IPS-11a (cell line): ENCODE results near the gene FOXR1.
A peak's percentile ranks its signal among the peaks of the same experiment; 100 is the strongest.

ENCODE experiments used
- H3K4me3 ChIP-seq: one replicate; pipeline ENCODE4 v1.5.1; 2013; ENCODE audit warnings: low read depth, low read length, control low read depth

The FOXR1 gene

DNA sequence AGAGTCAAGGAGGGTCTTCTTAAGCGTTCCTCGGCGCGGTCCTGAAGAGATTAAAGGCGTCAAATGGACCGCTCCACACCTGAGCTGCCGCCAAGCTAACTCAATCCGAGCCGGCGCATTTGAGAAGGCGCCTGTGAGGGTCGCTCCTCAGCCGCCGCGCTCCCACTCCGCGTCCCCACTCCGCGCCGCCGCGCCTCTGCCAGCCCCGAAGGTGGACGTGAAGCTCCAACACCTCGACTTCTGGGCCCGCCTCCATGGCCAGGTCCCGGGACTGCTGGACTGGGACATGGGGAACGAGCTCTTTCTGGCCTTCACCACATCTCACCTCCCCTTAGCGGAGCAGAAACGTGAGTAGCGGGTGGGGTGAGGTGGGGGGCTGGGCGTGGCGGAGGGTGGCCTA lies at the start of gene FOXR1:
Gene FOXR1, plus strand, starts transcription at position 116 of the 400 bp plus-strand sequence. Its CDS starts 171 bp downstream, at position 287.
- no peak within 1 kb of the TSS for H3K4me3 ChIP-seq

DNA sequence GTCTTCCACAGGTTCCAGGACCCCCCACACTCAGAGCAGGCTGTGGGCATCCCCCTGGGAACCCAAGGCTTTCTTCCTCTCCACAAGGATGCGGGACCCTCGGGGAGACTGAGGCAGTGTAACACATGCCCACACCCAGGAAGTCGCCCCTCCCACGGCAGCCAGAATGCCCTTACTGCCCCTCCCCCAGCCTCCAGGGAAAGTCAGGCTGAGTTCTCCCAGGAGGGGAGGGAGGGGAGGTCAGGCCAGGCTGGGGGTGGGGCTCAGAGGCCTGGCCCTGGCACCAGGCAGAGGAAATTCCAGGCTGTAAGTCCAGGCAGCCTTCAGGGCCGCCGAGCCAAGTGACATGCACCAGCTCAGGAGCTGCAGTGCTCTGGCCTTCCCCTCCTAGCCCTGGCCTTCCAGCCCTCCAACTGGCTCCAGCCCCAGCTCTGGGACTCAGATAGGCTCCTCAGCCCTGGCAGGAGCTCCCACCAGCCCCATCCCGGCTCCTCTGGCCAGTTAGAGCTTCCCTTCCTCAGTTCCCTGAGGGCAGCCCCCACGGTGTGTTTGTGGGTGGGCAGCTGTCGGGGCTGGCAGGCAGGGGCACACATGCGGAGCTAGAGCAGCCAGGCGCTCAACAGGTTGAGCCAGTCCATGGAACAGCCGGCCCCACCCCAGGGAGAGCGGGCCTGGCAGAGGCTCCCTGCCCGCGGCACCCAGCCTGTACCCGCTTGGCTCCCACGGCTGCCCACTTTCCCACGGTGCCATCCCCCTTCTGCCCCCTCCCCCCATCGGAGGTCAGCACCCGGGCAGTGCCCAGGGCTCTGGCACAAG lies 49.4 kb upstream of the FOXR1 start:
- H3K4me3 ChIP-seq, result no peak overlapping the region

GRCh38 chr11:118922745-118923627 lies 48.6 kb upstream of the FOXR1 start:
- H3K4me3 ChIP-seq, result peak overlapping the region; percentile 94

DNA sequence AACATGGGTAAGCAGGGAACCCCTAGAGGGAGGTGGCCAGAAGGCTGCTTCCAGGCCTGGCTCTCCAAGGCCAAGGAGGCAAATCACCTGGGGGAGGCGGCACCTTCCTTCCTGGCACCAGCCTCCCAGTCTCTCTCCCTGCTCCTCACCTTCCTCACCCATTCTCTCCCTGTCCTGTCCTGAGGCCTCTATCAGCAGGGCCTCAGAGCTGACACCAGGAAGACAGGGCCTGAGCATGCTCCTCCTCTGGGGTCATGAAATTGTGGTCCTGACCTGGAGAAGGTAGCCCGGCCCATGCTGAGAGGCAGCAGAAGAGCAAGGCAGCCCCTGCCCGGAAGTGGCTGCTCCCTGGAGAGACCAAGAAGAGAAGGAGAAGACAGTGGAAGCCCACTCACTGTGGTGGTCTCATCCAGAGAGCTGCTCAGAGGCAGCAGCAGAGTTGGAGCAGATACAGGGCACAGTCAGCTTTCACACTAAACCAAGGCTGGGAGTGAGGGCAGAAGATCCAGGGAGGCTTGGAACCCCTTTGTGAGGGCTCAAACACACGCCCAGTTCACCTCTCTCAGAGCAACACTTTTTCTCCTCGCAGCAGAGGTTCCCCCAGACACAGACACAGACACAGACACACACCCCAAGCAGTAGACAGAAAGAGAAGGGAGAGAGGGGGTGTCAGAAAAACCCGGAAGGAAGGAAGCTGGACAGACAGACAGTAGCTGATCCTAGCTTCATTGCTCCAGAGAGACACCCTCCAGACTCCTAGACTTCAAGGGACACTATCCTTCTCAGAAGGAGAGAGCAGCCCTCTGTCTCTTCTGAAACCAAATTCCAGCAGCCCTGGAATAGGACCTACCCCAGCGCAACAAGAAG lies 47.6 kb upstream of the FOXR1 start:
- H3K4me3 ChIP-seq, result peak overlapping the region; percentile 94

GRCh38 chr11:118924591-118925585 lies 46.7 kb upstream of the FOXR1 start:
- H3K4me3 ChIP-seq, result peak overlapping the region; percentile 94

DNA sequence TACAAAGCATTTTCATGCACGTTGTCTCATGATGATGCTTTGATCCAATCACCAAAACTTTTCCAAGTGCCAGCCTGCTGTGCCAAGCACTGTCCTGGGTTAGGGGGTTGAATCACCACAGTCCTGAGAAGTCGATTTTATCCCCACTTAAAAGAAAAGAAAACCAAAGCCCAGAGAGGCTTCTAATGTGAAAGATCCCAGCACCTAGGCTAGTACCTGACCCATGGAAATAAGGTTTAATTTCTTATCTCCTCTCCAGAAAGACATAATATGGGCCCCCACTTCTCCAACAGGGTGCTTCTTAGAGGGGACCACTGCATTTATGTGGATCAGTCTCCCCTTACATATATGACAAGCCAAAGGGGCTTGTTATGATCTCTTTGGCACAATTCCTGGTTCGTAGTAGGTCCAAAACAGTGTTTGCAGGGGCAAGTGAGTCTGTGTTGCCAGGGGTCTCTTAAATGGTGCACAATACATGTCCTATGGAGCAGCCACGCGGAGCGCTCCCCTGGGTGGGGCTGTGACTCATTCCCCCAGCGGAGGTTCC lies 43.9 kb upstream of the FOXR1 start:
- no peak overlapping the region for H3K4me3 ChIP-seq

DNA sequence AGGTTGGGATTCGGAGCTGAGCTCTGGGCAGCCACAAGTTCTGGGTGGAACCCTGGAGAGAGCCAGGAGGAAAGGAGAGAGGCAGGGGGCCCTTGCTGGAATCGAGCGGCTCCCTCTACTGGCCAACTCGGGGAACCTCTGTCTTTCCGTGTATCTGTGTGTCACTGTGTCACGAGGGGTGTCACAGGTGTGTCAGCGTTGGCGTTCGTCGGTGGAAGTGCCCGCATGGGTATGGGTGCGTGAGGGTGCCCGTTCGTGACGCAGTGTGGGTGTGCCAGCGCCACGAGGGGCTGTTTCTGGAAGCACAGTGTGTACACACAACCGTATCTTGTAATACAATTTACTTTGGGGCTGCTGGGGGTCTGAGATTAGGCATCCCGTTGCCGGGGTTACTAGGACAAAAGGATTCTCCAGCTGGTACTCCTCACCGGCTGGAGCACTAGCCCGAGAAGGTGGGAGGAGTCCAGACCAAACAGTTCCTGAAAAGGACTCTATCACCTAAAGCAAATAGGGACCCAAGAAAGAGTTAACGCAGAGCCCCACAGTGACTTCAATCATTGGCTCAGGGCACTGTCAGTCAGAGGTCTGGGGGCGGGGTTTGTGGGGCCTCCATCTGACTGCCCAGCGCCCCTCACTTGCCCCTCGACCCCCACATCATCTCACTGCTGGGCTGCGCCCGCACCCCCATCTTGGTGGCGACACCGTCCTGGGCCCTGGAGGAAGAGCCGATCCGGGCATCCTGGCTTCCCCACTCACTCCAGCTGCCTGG lies 43.3 kb upstream of the FOXR1 start:
- H3K4me3 ChIP-seq, result peak overlapping the region; percentile 78

GRCh38 chr11:118928870-118929500 lies 42.6 kb upstream of the FOXR1 start:
- peak overlapping the region; percentile 78 for H3K4me3 ChIP-seq

DNA sequence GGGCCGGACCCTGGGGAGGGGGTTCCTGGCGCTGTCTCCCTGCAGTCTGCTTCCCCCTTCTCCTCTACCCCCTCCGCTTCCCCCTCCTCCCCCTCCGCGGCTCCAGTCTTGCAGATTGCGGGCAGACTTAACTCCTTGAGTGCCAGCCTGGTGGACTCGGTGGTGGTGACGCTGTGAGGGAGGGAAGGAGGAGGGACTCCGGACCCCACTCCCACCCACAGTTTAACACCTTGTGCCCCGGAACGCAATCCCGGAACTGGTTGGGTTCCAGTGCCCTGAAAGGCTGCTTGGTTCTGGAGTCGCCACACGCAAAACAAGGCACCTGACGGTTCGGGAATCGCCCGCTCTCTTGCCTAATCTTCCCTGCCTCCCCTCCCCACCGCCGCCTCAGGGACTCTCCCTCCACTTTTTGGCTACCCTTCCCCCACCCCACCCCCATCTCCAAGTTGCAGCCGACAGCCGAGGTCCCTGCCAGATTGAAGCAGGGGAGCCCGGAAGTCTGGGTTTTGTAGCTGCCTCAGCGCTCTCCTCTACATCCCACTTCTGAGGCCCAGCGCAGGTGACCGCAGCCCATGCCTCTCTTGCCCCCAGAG lies 42.0 kb upstream of the FOXR1 start:
- peak overlapping the region; percentile 78 for H3K4me3 ChIP-seq

- peak overlapping the region; percentile 78 for H3K4me3 ChIP-seq
Measured at GRCh38 chr11:118930094-118930712, 41.4 kb upstream of the FOXR1 start.

- no peak overlapping the region for H3K4me3 ChIP-seq
Measured at GRCh38 chr11:118931571-118931970, 40.0 kb upstream of the FOXR1 start.

DNA sequence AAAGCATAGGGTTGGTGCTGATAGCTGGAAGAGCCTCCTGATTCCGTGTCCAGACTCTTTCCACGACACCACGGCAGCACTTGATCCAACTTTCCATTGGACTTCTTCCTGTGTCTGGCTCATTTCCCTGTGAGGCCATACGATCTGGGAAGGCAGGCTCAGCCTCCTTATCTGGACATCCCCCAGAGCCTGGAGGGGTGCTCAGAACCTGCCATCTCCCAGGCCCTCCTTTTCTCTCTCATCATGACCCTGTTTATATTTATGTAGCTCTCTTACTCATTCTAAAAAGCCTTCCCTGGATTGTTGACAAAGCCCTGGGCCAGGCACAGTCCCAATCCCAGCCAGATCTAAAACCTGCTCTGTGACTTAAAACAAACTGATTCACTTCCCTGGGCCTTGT lies 38.1 kb upstream of the FOXR1 start:
- no peak overlapping the region for H3K4me3 ChIP-seq

GRCh38 chr11:118935376-118935775 lies 36.2 kb upstream of the FOXR1 start:
- H3K4me3 ChIP-seq, result no peak overlapping the region

GRCh38 chr11:118938491-118939403 lies 32.8 kb upstream of the FOXR1 start:
- no peak overlapping the region for H3K4me3 ChIP-seq

GRCh38 chr11:118939404-118939915 lies 32.1 kb upstream of the FOXR1 start:
- H3K4me3 ChIP-seq, result no peak overlapping the region

DNA sequence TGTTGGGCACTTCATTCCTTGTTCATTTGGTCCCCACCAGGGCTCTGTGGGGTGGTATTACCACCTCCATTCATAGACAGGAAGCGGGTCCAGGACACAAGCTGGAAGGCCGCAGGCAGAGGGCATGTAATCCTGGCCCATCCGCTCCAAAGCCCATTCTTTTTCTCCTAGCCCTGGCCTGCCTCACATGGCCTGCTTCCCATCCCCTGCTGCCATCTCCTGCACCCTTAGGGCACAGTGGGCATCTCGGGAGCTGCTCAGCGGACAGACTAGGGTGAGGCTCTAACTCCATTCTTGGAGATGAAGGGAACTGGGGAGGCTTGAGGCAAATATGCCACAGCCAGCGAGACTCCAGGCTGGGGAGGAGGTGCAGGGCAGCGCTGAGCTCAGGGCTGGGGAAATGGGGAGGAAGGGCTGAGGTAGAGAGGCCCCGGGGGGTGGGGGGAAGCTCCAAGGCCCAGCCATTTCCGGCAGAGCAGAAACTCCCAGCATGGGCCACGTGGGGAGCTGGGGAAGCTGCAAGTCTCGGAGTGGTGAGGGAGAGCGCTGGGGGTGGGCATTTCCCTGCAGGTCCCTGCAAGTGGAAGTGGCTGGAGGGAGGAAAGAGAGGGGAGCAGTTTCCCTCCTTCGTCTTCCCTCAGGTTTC lies 31.5 kb upstream of the FOXR1 start:
- no peak overlapping the region for H3K4me3 ChIP-seq
